Lung microvascular endothelial cell (primary cell): Measurements from ENCODE around the gene SEMA4B. TPM values are rescaled to one million over a fixed set of nuclear protein-coding genes. Genes with fewer than 3 reads are reported as not detected.

ENCODE experiments used
- DNase-seq, 2 donors: peaks; one replicate each; pipeline versions ENCODE4 v3.0.0 to v3.0.0-alpha.2; 2010; ENCODE audit warnings: low read depth in 2 of 2
- total RNA-seq: library from RNA; depleted of rRNA; stranded (reverse); fragments of >200 nt; gene quantifications from 2 replicates; pipeline ENCODE4 v1.2.1, GENCODE V29; 2014

The SEMA4B gene
- total RNA-seq, 1 donor from 2014 or later, result 4.6 TPM

GRCh38 chr15:90225504-90226234 is 24.5 kb downstream of the SEMA4B start:
- no peak for DNase-seq

- no peak for DNase-seq
Measured at GRCh38 chr15:90227336-90227735, 26.2 kb downstream of the SEMA4B start.

- no peak for DNase-seq
Measured at GRCh38 chr15:90227816-90228772, 27.0 kb downstream of the SEMA4B start.

- no peak for DNase-seq
Measured at GRCh38 chr15:90228960-90229359, 27.8 kb downstream of the SEMA4B start.

- no peak for DNase-seq
Measured at GRCh38 chr15:90230071-90230494, 29.0 kb downstream of the SEMA4B start.

- DNase-seq, result no peak
Measured at GRCh38 chr15:90230610-90231009, 29.5 kb downstream of the SEMA4B start.

GRCh38 chr15:90231028-90232017 is 30.2 kb downstream of the SEMA4B start:
- DNase-seq, result no peak

- no peak for DNase-seq
Measured at GRCh38 chr15:90232196-90232595, 31.1 kb downstream of the SEMA4B start.

GRCh38 chr15:90232941-90233386 is 31.8 kb downstream of the SEMA4B start:
- DNase-seq, result no peak

- peak; percentile 47 to 97 for DNase-seq
Measured at GRCh38 chr15:90233387-90234095, 32.4 kb downstream of the SEMA4B start, which contains the start of gene CIB1. Gene CIB1 (minus strand): TSS chr15:90233941. CDS start chr15:90233885, 56 bp downstream.

GRCh38 chr15:90234096-90234988 is 33.2 kb downstream of the SEMA4B start, which contains the start of gene GDPGP1:
Gene GDPGP1 (plus strand): TSS chr15:90234209. CDS start chr15:90240909, 6,700 bp downstream.
- DNase-seq, result peak; percentile 15 to 97

GRCh38 chr15:90239371-90239770 is 38.2 kb downstream of the SEMA4B start:
- no peak for DNase-seq

- no peak for DNase-seq
Measured at GRCh38 chr15:90240856-90241255, 39.7 kb downstream of the SEMA4B start.

GRCh38 chr15:90241343-90242192 is 40.4 kb downstream of the SEMA4B start:
- no peak for DNase-seq

GRCh38 chr15:90243943-90244639 is 43.0 kb downstream of the SEMA4B start:
- DNase-seq, result no peak

GRCh38 chr15:90248789-90249202 is 47.7 kb downstream of the SEMA4B start:
- DNase-seq, result no peak

- DNase-seq, result peak; percentile 85 to 93
Measured at GRCh38 chr15:90249203-90249863, 48.2 kb downstream of the SEMA4B start, which contains the start of gene TTLL13. Gene TTLL13 (plus strand): TSS chr15:90249556. CDS start chr15:90250631, 1,075 bp downstream.
